CD1c-positive myeloid dendritic cell (primary cell): ENCODE data around the gene FGF23.

Source experiments
- DNase-seq: peaks from one replicate; pipeline ENCODE4 v3.0.0-alpha.2; 2016; ENCODE audit errors: extremely low spot score

Gene FGF23

DNA sequence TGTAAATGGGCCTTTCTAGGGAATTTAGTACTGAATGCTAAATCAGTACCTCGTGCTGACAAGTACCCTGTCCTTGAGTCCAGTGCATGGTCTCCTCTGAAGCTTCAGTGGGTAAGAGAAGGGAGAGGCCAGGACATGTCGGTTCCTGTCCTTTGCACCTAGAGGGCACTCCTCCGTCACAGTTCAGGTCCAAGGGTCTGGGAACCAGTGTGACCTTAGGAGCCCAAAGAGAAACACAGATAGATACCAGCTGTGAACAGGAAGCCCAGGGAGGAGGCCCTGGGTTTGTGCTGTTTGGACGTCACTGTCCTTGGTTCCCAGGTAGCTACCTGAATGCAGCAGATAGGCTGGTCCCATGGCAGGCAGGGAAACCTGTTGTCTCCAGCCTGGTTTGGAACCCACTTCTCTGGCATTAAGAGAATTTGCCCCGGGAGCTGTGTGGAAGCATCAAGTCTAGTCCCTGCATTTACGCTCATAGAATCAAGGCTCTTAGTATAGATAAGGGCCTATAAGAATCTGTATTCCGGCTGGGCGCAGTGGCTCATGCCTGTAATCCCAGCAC lies 3.9 kb upstream of the FGF23 start:
- peak; percentile 3 for DNase-seq

DNA sequence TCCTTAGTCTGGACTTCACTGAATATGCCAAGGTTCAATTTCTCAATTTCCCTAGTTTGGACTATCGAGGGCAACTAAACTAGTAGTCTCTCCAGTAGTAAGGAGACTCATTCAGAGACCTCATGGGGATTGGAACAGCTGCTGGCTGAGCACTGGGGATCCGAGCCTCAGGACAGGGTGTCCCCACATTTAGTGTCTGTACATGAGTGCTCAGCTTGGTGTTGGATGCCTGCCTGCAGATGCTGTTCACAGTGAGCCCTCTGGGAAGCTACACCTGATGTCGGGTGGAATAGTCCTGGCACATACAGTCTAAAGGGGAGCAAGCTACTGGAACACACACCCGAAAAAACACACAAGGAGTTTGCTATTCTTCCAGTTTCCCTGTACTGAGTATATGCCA lies 820 bp upstream of the FGF23 start:
- no peak for DNase-seq

GRCh38 chr12:4378772-4379171 lies 740 bp downstream of the FGF23 start:
- no peak for DNase-seq

GRCh38 chr12:4375449-4375848 lies 4.1 kb downstream of the FGF23 start:
- no peak for DNase-seq

- no peak for DNase-seq
These were observed 6.9 kb downstream of the FGF23 start for GRCh38 chr12:4372653-4373052.

- no peak for DNase-seq
These were observed 9.2 kb downstream of the FGF23 start for GRCh38 chr12:4370265-4370664.

- DNase-seq = no peak
These were observed 10.0 kb downstream of the FGF23 start for GRCh38 chr12:4369548-4369947.

GRCh38 chr12:4366090-4366489 lies 13.4 kb downstream of the FGF23 start:
- no peak for DNase-seq

- peak; percentile 52 for DNase-seq
These were observed 23.5 kb downstream of the FGF23 start for GRCh38 chr12:4356041-4356327.

- no peak for DNase-seq
These were observed 24.1 kb downstream of the FGF23 start for GRCh38 chr12:4355156-4356040.

DNA sequence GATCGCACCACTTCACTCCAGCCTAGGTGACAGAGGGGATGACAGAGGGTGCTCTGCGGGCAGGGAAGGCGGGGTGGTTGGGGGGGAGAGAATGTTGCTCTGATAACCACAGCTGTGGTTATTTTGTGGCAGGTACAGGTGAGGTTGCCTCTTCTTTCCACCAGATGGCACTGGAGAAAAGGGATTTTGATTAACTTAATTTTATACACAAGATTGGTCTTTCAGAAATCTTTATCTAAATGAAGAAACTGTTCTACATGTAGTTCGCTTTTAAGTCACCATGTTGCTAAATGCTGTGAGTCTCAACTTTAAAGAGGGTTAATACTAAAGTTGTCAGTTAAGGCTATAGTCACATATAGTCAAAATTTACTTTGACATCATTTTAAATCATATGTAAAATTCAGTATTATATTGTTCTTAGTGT lies 25.7 kb downstream of the FGF23 start:
- DNase-seq = peak; percentile 38

DNA sequence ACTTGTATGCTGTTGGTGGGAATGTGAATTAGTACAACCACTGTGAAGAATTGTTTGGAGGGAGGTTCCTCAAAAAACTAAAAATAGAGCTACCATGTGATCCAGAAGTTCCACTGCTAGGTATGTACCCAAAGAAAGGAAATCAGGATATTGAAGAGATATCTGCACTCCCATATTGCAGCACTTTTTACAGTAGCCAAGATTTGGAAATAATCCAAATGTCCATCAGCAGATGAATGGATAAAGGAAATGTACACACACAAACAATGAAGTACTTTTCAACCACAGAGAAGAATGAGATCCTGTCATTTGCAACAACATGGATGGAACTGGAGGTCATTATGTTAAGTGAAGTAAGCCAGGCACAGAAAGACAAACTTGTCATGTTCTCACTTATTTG lies 32.6 kb downstream of the FGF23 start:
- no peak for DNase-seq

DNA sequence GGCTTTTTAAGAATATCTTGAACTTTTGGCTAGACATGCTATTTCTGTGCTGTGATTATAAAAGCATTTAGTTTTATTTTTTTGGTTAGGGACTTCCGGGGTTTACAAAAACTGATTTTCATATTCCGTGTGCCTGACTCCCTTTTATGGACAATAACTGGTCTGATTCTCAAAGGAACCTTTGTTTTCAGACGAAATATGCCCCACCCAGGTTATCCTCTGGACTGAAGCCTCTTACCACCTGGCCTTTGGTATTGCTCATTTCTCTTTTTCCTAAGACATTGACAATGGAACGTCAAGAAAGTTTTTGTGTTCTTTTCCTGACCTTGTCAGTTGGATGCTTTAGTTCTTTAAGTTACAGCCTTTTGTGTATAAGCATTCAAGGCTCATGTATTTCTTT lies 47.7 kb downstream of the FGF23 start:
- no peak for DNase-seq

- no peak for DNase-seq
These were observed 48.3 kb downstream of the FGF23 start for GRCh38 chr12:4331221-4331620.

- no peak for DNase-seq
These were observed 49.3 kb downstream of the FGF23 start for GRCh38 chr12:4330203-4330602.

DNA sequence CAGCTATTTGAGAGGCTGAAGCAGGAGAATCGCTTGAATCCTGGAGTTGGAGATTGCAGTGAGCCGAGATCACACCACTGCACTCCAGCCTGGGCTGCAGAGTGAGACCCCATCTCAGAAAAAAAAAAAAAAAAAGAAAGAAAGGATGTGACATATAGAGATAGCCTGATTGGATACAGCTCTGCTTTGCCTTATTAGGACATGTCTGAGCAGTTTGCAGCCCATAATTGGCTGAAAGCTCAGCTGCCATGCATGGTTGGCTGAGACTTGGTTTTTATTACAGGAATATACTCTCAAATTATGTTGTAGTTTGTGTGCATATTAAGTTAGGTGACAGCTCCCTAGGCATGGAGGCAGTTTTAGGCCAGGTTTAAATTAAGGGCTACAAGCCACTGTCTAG lies 52.2 kb downstream of the FGF23 start:
- DNase-seq = no peak

DNA sequence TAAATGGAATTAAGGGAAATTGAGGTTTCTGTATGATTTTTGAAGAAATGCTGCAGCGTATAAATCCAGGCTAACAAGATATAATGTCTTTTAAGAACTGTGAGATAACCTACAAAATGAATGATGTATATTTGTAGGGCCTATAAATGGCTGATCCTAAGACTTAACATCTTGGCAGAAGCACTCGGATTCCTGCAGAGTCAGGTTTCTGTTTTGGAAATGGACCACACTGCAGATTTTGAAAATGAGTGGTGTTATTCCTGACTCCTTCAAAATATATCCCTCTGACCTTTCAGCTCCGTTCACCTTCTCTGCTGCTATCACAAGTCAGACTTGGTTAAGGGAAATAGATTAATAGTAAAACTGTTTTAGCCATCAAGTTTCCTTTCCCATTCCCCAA lies 53.5 kb downstream of the FGF23 start:
- DNase-seq = no peak

- DNase-seq = no peak
These were observed 55.1 kb downstream of the FGF23 start for GRCh38 chr12:4324366-4324765.

DNA sequence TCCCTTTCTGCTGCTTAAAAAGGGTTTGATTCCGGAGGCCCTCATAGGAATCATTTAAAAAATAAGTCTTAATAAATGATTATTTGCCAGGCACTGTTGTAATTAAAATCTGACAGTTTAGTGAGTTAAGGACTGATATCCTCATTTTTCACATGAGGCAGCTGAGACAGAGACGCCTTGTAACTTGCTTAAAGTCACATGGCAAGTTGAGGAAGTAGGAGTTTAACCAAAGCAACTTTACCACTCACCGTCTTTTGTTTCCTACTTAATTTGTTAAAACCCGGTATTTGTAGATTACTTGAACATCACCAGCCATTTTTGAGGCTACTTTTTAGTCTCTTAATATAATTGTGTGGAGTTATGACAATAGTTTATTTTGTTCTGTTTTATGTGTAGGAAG lies 56.1 kb downstream of the FGF23 start:
- peak; percentile 70 for DNase-seq

DNA sequence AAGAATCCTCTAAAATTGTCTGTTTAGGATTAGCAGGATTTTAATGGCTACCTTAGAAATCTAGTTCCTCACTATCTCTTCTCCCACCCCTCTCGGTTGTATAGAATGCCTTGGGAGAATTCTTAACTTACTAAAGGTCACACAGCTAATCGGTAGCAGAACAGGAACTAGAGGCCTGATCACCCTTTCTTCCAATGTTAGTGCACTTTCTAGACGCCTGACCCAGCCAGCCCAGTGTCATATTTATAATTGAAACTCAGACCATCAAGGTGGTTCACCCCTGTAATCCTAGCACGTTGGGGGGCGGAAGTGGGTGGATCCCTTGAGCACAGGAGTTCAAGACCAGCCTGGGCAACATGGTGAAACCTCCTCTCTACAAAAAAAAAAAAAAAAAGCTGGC lies 56.8 kb downstream of the FGF23 start:
- peak; percentile 51 for DNase-seq

GRCh38 chr12:4320853-4321701 lies 58.4 kb downstream of the FGF23 start, which contains the start of gene TIGAR:
TSS of gene TIGAR (plus strand) at chr12:4321213. CDS start at chr12:4321272, 59 bp downstream.
- DNase-seq = peak; percentile 99

GRCh38 chr12:4320497-4320852 lies 59.0 kb downstream of the FGF23 start:
- no peak for DNase-seq
